Measurements from ENCODE around the gene SLC25A39.
"Not testable (repeated sequence)": the region's sequence is repeated elsewhere in the genome, so short reads cannot be mapped to it uniquely, and the experiment has no call there.

The SLC25A39 gene

GRCh38 chr17:44338702-44339101 lies 14.1 kb upstream of the SLC25A39 start:
- TF ChIP-seq CTCF (conservative IDR thresholded peaks at IDR 0.05; ENCODE audit: low read length): no peak
- no peak for DNase-seq (ENCODE audit: low read depth)
- no peak overlapping the region for H3K4me3 ChIP-seq (ENCODE audit: low read length)

GRCh38 chr17:44335968-44336367 lies 11.3 kb upstream of the SLC25A39 start:
- DNase-seq (ENCODE audit: low read depth): no peak
- no peak overlapping the region for H3K4me3 ChIP-seq (ENCODE audit: low read length)
- no peak for TF ChIP-seq CTCF (conservative IDR thresholded peaks at IDR 0.05; ENCODE audit: low read length)

- no peak for TF ChIP-seq CTCF (conservative IDR thresholded peaks at IDR 0.05; ENCODE audit: low read length)
- no peak overlapping the region for H3K4me3 ChIP-seq (ENCODE audit: low read length)
- DNase-seq (ENCODE audit: low read depth): no peak
Measured at GRCh38 chr17:44335564-44335963, 10.9 kb upstream of the SLC25A39 start.

- no peak overlapping the region for H3K4me3 ChIP-seq (ENCODE audit: low read length)
- no peak for TF ChIP-seq CTCF (conservative IDR thresholded peaks at IDR 0.05; ENCODE audit: low read length)
Measured at GRCh38 chr17:44334727-44335126, 10.1 kb upstream of the SLC25A39 start.

GRCh38 chr17:44334315-44334714 lies 9.7 kb upstream of the SLC25A39 start:
- no peak overlapping the region for H3K4me3 ChIP-seq (ENCODE audit: low read length)
- no peak for DNase-seq (ENCODE audit: low read depth)
- no peak for TF ChIP-seq CTCF (conservative IDR thresholded peaks at IDR 0.05; ENCODE audit: low read length)

More at GRCh38 chr17:44334727-44335126, 10.1 kb upstream of the SLC25A39 start:
- no peak for DNase-seq (ENCODE audit: low read depth)

- H3K4me3 ChIP-seq (ENCODE audit: low read length): no peak overlapping the region
- DNase-seq (ENCODE audit: low read depth): no peak
- TF ChIP-seq CTCF (conservative IDR thresholded peaks at IDR 0.05; ENCODE audit: low read length): no peak
Measured at GRCh38 chr17:44333371-44333770, 8.7 kb upstream of the SLC25A39 start.

- peak; percentile 80 for TF ChIP-seq CTCF (conservative IDR thresholded peaks at IDR 0.05; ENCODE audit: low read length)
- H3K4me3 ChIP-seq (ENCODE audit: low read length): no peak overlapping the region
- DNase-seq (ENCODE audit: low read depth): peak; percentile 65
Measured at GRCh38 chr17:44331249-44331760, 6.7 kb upstream of the SLC25A39 start.

- not testable (repeated sequence) for DNase-seq (ENCODE audit: low read depth); H3K4me3 ChIP-seq (ENCODE audit: low read length)
Measured at GRCh38 chr17:44330263-44330662, 5.6 kb upstream of the SLC25A39 start.

- DNase-seq (ENCODE audit: low read depth); H3K4me3 ChIP-seq (ENCODE audit: low read length): not testable (repeated sequence)
Measured at GRCh38 chr17:44329516-44329915, 4.9 kb upstream of the SLC25A39 start.
